K562 (cell line): Measurements from ENCODE around the gene MT1M.

ENCODE experiments used
- HDAC6 ChIP-seq: IDR thresholded peaks from 2 replicates; pipeline ENCODE4 v1.6.1; 2012; ENCODE audit warnings: low read depth, mild to moderate bottlenecking, control low read depth, inconsistent platforms, low read length, moderate library complexity
- NR2F6 ChIP-seq: fragments of 450-650 bp; formaldehyde crosslinking; IDR thresholded peaks from 2 replicates; pipeline ENCODE4 v1.4.0; 2020; ENCODE audit warnings: mild to moderate bottlenecking
- POLR2A ChIP-seq: fragments of 450-650 bp; conservative IDR thresholded peaks from 2 replicates; pipeline ENCODE4 v1.6.1; 2016
- SMAD3 ChIP-seq: fragments of 450-650 bp; formaldehyde crosslinking; conservative IDR thresholded peaks from 2 replicates; pipeline ENCODE4 v1.4.0; 2020; ENCODE audit warnings: mild to moderate bottlenecking
- TF ChIP-seq, protein P1 (sequence below): fragments of 200-800 bp; sonication (Bioruptor generic); IDR thresholded peaks from 2 replicates; pipeline ENCODE4 v1.6.1; 2016; ENCODE audit warnings: missing genetic modification characterization, missing compliant biosample characterization

DNA sequence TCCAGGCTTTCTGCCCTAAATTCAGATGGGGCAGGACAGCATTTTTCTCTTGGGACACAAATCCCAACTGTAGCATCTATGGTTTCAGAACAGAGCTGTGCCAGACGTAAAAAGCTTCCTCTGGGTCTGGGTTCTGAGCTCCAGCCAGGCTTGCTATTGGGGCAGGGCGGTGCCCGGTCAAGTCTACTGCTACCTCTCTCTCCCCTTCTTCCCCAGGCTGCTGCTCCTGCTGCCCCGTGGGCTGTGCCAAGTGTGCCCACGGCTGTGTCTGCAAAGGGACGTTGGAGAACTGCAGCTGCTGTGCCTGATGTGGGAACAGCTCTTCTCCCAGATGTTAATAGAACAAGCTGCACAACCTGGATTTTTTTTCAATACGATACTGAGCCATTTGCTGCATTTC, 1.1 kb downstream of the MT1M start:
- TF ChIP-seq HDAC6 (no peak), SMAD3 (CRISPR knock-in tag) (no peak), POLR2A (no peak), NR2F6 (no peak)
- TF ChIP-seq, protein P1, sequence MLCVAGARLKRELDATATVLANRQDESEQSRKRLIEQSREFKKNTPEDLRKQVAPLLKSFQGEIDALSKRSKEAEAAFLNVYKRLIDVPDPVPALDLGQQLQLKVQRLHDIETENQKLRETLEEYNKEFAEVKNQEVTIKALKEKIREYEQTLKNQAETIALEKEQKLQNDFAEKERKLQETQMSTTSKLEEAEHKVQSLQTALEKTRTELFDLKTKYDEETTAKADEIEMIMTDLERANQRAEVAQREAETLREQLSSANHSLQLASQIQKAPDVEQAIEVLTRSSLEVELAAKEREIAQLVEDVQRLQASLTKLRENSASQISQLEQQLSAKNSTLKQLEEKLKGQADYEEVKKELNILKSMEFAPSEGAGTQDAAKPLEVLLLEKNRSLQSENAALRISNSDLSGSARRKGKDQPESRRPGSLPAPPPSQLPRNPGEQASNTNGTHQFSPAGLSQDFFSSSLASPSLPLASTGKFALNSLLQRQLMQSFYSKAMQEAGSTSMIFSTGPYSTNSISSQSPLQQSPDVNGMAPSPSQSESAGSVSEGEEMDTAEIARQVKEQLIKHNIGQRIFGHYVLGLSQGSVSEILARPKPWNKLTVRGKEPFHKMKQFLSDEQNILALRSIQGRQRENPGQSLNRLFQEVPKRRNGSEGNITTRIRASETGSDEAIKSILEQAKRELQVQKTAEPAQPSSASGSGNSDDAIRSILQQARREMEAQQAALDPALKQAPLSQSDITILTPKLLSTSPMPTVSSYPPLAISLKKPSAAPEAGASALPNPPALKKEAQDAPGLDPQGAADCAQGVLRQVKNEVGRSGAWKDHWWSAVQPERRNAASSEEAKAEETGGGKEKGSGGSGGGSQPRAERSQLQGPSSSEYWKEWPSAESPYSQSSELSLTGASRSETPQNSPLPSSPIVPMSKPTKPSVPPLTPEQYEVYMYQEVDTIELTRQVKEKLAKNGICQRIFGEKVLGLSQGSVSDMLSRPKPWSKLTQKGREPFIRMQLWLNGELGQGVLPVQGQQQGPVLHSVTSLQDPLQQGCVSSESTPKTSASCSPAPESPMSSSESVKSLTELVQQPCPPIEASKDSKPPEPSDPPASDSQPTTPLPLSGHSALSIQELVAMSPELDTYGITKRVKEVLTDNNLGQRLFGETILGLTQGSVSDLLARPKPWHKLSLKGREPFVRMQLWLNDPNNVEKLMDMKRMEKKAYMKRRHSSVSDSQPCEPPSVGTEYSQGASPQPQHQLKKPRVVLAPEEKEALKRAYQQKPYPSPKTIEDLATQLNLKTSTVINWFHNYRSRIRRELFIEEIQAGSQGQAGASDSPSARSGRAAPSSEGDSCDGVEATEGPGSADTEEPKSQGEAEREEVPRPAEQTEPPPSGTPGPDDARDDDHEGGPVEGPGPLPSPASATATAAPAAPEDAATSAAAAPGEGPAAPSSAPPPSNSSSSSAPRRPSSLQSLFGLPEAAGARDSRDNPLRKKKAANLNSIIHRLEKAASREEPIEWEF (CRISPR knock-in tag): no peak
